Uterus (tissue), 2 donors: ENCODE measurements around the gene YIF1A.

Source experiments
- CTCF ChIP-seq, 4 experiments: fragments of 200-600 bp in 2 of 4; fragments of 450-650 bp in 2 of 4; sonication (generic) in 2 of 4; IDR thresholded peaks; one replicate each; pipeline ENCODE4 v1.5.1; 2016 to 2019; ENCODE audit warnings: antibody characterized with exemption in 4 of 4, mild to moderate bottlenecking in 2 of 4, moderate library complexity in 1 of 4
- POLR2A ChIP-seq, 2 donors: fragments of 450-650 bp; IDR thresholded peaks; one replicate each; pipeline ENCODE4 v1.6.1; 2016; ENCODE audit warnings: antibody characterized with exemption in 2 of 2, mild to moderate bottlenecking in 1 of 2, moderate library complexity in 1 of 2

- TF ChIP-seq CTCF (IDR thresholded peaks at IDR 0.05) (no peak), POLR2A (IDR thresholded peaks at IDR 0.05) (no peak)
These were observed 3.5 kb downstream of the YIF1A start for GRCh38 chr11:66285250-66285947.
